Nephron (organoid): Measurements from ENCODE around the gene PEAK3.

Experiments
- H3K27ac Mint-ChIP-seq, 3 experiments: 2 replicates each; pipeline ENCODE4 v1.8.0; 2020; ENCODE audit warnings: mixed read lengths in 3 of 3, mild to moderate bottlenecking in 2 of 3, moderate library complexity in 1 of 3
- H3K27me3 Mint-ChIP-seq: 2 replicates; pipeline ENCODE4 v1.8.0; 2021; ENCODE audit warnings: low read depth, mild to moderate bottlenecking, moderate library complexity, mixed read lengths
- H3K36me3 Mint-ChIP-seq: 2 replicates; pipeline ENCODE4 v1.8.0; 2020; ENCODE audit warnings: low read depth, mixed read lengths
- H3K4me1 Mint-ChIP-seq: 2 replicates; pipeline ENCODE4 v1.8.0; 2020; ENCODE audit warnings: mixed read lengths
- H3K4me3 Mint-ChIP-seq, 3 experiments: 2 replicates each; pipeline ENCODE4 v1.8.0; 2020; ENCODE audit warnings: mild to moderate bottlenecking in 3 of 3, mixed read lengths in 3 of 3, moderate library complexity in 2 of 3
- H3K9me3 Mint-ChIP-seq: 2 replicates; pipeline ENCODE4 v1.8.0; 2020; ENCODE audit warnings: mixed read lengths
- TF ChIP-seq, protein P1 (sequence below), 3 experiments: fragments of 200-600 bp; sonication (generic); IDR thresholded peaks; one replicate each; pipeline ENCODE4 v1.5.0; 2021; ENCODE audit warnings: antibody characterized with exemption in 3 of 3; ENCODE audit not compliant: unreplicated experiment in 3 of 3

The PEAK3 gene

DNA sequence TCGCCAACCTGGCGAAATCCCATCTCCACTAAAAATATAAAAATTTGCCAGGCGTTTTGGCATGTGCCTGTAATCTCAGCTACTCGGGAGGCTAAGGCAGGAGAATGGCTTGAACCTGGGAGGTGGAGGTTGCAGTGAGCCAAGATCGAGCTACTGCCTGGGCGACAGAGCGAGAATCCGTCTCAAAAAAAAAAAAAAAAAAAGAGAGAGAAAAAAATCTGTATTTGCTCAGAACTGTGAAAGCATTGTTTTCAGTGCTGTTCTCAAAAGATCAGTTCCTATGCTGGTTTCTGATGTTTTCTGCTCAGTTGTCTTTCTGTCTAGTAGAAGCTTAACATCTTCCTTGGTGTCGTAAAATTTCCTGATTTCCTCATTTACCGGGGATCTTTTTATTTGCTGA is 42.8 kb downstream of the PEAK3 start:
- no peaks in the 10 kb centered on the region for H3K9me3 Mint-ChIP-seq
- peaks cover 25% of the 10 kb centered on the region for H3K36me3 Mint-ChIP-seq
- peak overlapping the region; percentile 98 to 100 (median 99) for H3K27ac Mint-ChIP-seq
- no peaks in the 10 kb centered on the region for H3K27me3 Mint-ChIP-seq
- TF ChIP-seq, protein P1, sequence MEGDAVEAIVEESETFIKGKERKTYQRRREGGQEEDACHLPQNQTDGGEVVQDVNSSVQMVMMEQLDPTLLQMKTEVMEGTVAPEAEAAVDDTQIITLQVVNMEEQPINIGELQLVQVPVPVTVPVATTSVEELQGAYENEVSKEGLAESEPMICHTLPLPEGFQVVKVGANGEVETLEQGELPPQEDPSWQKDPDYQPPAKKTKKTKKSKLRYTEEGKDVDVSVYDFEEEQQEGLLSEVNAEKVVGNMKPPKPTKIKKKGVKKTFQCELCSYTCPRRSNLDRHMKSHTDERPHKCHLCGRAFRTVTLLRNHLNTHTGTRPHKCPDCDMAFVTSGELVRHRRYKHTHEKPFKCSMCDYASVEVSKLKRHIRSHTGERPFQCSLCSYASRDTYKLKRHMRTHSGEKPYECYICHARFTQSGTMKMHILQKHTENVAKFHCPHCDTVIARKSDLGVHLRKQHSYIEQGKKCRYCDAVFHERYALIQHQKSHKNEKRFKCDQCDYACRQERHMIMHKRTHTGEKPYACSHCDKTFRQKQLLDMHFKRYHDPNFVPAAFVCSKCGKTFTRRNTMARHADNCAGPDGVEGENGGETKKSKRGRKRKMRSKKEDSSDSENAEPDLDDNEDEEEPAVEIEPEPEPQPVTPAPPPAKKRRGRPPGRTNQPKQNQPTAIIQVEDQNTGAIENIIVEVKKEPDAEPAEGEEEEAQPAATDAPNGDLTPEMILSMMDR (IDR thresholded peaks at IDR 0.05; ENCODE audit: unreplicated experiment in 3 of 3): no peak
- H3K4me1 Mint-ChIP-seq: peaks cover 62% of the 10 kb centered on the region
- H3K4me3 Mint-ChIP-seq: peak overlapping the region; percentile 96 to 100 (median 97)

DNA sequence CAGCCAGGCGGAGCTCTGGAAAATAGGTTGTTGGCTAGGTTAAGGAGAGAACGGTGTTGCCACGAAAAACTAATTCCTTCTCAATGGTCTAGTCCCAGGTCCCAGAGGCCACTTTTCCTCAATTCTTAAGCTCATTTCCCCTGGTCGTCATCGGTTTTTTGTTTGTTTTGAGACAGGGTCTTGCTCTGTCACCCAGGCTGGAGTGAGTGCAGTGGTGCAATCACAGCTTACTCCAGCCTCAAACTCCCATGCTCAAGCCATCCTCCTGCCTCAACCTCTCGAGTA is 44.2 kb downstream of the PEAK3 start:
- no peaks in the 10 kb centered on the region for H3K9me3 Mint-ChIP-seq
- peaks cover 60% of the 10 kb centered on the region for H3K4me1 Mint-ChIP-seq
- peak overlapping the region; percentile 99 to 100 (median 99) for H3K27ac Mint-ChIP-seq
- TF ChIP-seq, protein P1 (IDR thresholded peaks at IDR 0.05; ENCODE audit: unreplicated experiment in 3 of 3): no peak
- peaks cover 27% of the 10 kb centered on the region for H3K36me3 Mint-ChIP-seq
- H3K4me3 Mint-ChIP-seq: peak overlapping the region; percentile 96 to 100 (median 97)
- no peaks in the 10 kb centered on the region for H3K27me3 Mint-ChIP-seq

DNA sequence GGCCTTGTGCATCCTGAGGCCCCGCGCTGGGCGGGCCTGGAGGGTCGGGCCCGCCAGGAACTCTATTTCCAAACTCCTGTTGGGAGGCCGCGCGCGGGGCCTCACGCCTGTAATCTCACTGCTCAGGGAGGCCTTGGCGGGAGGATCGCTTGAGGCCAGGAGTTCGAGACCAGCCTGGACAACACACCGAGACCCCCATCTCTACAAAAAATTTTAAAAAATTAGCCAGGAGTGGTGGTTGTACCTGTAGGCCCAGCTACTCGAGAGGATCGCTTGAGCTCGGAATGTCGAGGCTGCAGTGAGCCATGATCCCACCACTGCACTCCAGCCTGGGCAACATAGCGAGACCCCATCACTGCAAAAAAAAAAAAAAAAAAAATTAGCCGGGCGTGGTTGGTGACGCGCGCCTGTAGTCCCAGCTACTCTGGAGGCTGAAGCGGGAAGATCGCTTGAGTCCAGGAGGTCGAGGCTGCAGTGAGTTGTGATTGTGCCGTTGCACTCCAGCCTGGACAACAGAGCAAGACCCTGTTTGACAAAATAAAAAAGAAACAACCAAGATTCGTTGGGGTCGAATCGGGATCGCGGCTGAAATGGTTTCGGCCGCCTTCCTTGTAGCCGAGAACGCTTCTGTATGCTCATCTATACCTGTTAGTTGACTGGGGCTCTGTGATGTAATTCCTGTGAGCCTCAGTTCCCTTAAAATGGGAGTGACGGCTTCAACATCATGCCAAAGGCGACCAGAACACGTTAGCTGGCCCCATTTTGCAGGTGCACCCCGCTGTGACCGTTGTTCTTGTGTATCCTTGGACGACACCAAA is 44.7 kb downstream of the PEAK3 start:
- Mint-ChIP-seq H3K9me3 (no peaks in the 10 kb centered on the region), H3K36me3 (peaks cover 22% of the 10 kb centered on the region), H3K4me1 (peaks cover 55% of the 10 kb centered on the region), H3K4me3 (peak overlapping the region; percentile 96 to 100 (median 97)), H3K27me3 (no peaks in the 10 kb centered on the region), H3K27ac (peak overlapping the region; percentile 99 to 100 (median 99))
- TF ChIP-seq, protein P1 (IDR thresholded peaks at IDR 0.05; ENCODE audit: unreplicated experiment in 3 of 3): no peak

DNA sequence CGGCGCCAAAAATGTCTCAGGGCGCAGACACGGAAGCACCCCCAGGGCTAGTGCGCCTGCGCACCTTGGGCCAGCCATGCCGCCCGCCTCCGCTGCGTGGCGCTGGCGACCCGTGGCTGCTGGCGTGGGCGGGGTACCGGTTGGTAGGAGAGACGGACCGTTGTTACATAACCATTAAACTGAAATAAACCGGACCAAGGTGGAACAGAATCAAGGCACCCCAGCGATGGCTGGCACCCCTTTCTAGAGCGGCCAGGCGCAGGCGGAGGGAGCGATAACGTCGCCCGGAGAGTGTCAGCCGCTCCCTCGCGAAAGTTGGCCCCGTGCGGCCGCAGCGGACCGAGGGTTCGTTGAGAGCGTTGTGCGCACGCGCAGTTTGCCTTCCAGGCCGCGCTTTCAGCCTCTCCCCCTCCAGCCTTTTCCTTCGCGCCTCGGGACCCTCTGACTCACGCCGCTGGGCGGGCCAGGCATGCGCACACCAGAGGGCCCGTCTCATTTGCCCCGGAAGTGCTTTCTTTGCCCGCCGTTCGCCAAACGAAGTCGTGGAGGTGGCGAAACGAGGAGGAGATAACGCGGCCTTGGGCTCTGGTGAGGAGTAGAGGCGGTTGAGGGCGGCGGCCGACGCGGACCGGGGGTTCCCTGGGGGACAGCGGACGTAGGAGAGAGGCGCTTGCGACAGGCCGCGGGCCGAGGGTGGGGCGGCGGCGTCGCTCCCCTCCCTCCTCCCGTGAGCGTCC is 45.5 kb downstream of the PEAK3 start, which contains the start of the genes PLEKHJ1 and SF3A2:
Gene PLEKHJ1, minus strand, starts transcription at position 16 of the 737 bp plus-strand sequence. CDS start 81 bp downstream, outside the sequence.
Gene SF3A2, plus strand, starts transcription at position 511 of the 737 bp plus-strand sequence. CDS start 6,595 bp downstream, outside the sequence.
- TF ChIP-seq, protein P1 (IDR thresholded peaks at IDR 0.05; ENCODE audit: unreplicated experiment in 3 of 3): peak; percentile 98 to 99 (median 99)
- Mint-ChIP-seq H3K4me3 (peak within 1 kb of the TSS; percentile 97 to 100 (median 98)), H3K9me3 (no peaks in the 10 kb centered on the region), H3K27me3 (no peaks in the 10 kb centered on the region), H3K36me3 (peaks cover 21% of the 10 kb centered on the region), H3K4me1 (peaks cover 51% of the 10 kb centered on the region), H3K27ac (peak within 1 kb of the TSS; percentile 99 to 100 (median 99))

DNA sequence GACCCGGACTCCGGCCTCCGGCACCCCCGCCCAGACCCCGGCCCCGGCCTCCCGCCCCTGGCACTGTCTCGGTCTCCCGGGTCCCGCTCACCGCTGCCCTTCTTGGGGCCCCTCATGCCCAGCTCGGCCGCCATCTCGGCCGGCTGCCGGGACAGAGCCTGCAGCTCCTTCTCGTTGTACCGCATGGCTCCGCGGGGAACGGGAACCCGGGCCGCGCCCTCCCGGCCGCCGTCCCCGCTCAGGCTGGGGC is 46.0 kb downstream of the PEAK3 start:
- H3K4me1 Mint-ChIP-seq: peaks cover 46% of the 10 kb centered on the region
- TF ChIP-seq, protein P1 (IDR thresholded peaks at IDR 0.05; ENCODE audit: unreplicated experiment in 3 of 3): no peak
- H3K9me3 Mint-ChIP-seq: no peaks in the 10 kb centered on the region
- H3K4me3 Mint-ChIP-seq: peak overlapping the region; percentile 96 to 100 (median 97)
- peaks cover 21% of the 10 kb centered on the region for H3K36me3 Mint-ChIP-seq
- peak overlapping the region; percentile 99 to 100 (median 99) for H3K27ac Mint-ChIP-seq
- H3K27me3 Mint-ChIP-seq: no peaks in the 10 kb centered on the region
